Measurements from ENCODE around the gene EHMT1. TPM values are rescaled to one million over a fixed set of nuclear protein-coding genes. Genes with fewer than 3 reads are reported as not detected.
A peak's percentile ranks its signal among the peaks of the same experiment; 100 is the strongest.
"Not testable (repeated sequence)": the region's sequence is repeated elsewhere in the genome, so short reads cannot be mapped to it uniquely, and the experiment has no call there.

EHMT1 gene
- total and polyA plus RNA-seq, 4 experiments from 2014 or later, result 6.7 to 118 (median 67.5) TPM

DNA sequence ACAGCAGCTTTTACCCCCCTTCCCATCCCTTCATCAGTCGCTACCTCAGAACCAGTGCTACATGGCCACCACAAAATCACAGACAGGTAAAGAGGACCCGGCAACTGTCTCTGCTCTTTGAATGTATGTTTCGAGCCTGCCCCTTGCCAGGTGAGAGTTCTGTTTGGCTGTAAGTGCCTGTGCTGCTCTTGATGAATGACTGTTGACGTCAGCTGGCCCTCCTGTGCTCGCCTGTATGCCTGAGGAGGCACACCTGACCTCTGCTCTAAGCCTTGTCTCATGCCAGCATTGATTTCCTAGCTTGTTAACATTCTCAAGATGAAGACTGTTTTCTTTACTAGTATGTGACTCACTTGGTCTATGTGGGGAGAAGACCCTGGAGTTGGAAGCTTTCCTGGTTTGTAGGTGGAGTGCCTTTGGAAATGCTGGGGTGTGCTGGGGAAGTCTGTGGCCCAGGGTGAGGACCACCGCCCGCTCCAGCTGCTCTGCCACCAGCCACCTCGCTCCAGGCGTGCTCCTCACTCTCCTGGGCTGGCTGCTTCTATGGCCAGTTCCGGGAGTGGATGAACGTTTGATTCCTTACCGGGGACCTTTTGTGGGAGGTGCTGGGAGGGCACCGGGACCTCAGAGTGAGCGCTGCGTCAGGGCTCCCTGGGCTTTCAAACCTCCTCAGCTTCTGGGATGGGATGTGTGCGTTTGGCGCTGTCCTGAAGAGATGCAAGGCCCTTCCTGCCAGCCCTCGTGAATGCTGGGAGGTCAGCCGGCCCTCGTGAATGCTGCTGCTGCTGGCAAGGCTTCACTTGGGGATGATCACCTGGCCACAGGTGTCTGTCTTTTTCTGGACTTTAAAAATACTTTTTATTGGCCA, 109.9 kb downstream of the EHMT1 start:
- intact Hi-C loops (cut with micrococcal nuclease), result no loop called here
- peak overlapping the region in 1 of 7 donors; percentile 29 for H3K27ac Mint-ChIP-seq
- DNase-seq, result no peak
- H3K27ac ChIP-seq (ENCODE audit: low read depth, low read length), result no peak overlapping the region
- H3K36me3 ChIP-seq (ENCODE audit: insufficient read depth, low read length), result peaks cover 33% of the 10 kb centered on the region
- H3K4me1 Mint-ChIP-seq, result peaks cover 34 to 51% (median 48%) of the 10 kb centered on the region in 4 donors
- no peak overlapping the region for H3K4me3 ChIP-seq (ENCODE audit: low read length in 2 of 2)
- no peaks in the 10 kb centered on the region for H3K27me3 ChIP-seq (ENCODE audit: insufficient read depth, low read length)
- no peak overlapping the region for H3K4me3 Mint-ChIP-seq
- H3K27me3 Mint-ChIP-seq, result no peaks in the 10 kb centered on the region
- POLR2A ChIA-PET (ENCODE audit: partially characterized antibody), result no interaction called here
- H3K9me3 Mint-ChIP-seq, result peaks cover 0 to 15% (median 4%) of the 10 kb centered on the region in 8 donors
- H3K9me3 ChIP-seq (ENCODE audit: control insufficient read depth in 1 of 2, low read length in 2 of 2), result no peaks in the 10 kb centered on the region
- peaks cover 19% of the 10 kb centered on the region for H3K4me1 ChIP-seq (ENCODE audit: insufficient read depth, low read length)
- H3K36me3 Mint-ChIP-seq, result peaks cover 62 to 82% of the 10 kb centered on the region in 2 donors
- CTCF ChIA-PET (ENCODE audit: partially characterized antibody), result interaction anchor here (0.8 kb wide), 1 partner anchor 56 kb away, joined by 3 read pairs; no protein-coding TSS in a partner anchor

DNA sequence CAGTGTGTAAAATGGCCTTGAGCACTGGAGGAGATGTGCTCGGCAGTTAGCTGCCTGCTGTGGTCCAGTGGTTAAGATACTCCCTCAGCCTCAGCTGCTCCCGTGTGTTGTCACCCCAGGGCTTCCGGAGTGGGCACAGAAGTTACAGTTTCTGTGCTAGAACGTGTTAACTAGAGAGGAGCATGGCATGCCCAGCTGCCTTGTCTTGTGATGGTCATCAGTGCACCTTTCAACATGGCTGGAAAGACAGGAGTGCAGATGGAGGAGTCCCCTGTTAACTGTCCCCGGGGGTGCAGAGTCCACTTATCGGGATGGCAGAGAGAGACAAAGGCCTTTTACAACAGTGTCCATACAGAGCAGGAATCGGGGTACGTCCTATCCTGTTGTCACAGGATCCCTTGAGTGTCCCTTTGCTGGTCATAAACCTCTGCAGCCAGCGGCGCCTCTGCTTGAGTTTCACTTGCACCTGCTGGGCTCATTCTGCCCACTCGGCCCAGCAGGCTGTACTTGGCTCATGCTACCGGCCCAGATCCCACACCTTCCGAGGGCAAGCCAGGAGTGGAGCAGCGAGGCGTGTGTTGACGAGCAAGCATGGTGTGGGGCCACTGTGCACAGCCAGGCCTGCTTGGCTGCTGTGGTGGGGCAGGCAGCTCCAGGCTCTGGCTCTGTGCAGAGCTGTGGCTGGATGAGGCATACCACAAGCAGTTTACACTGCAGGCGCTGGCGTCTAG, 112.6 kb downstream of the EHMT1 start:
- peaks cover 33% of the 10 kb centered on the region for H3K36me3 ChIP-seq (ENCODE audit: insufficient read depth, low read length)
- no peaks in the 10 kb centered on the region for H3K27me3 ChIP-seq (ENCODE audit: insufficient read depth, low read length)
- intact Hi-C loops (cut with micrococcal nuclease), result no loop called here
- no peak for DNase-seq
- ChIA-PET CTCF (ENCODE audit: partially characterized antibody) (no interaction called here), POLR2A (ENCODE audit: partially characterized antibody) (no interaction called here)
- H3K36me3 Mint-ChIP-seq, result peaks cover 63 to 81% of the 10 kb centered on the region in 2 donors
- H3K27ac ChIP-seq (ENCODE audit: low read depth, low read length), result no peak overlapping the region
- no peaks in the 10 kb centered on the region for H3K4me1 ChIP-seq (ENCODE audit: insufficient read depth, low read length)
- peak overlapping the region in 1 of 8 donors; percentile 15 for H3K4me3 Mint-ChIP-seq
- H3K27me3 Mint-ChIP-seq, result no peaks in the 10 kb centered on the region
- H3K9me3 ChIP-seq (ENCODE audit: control insufficient read depth in 1 of 2, low read length in 2 of 2), result peaks cover 0 to 3% of the 10 kb centered on the region in 2 donors
- H3K4me3 ChIP-seq (ENCODE audit: low read length in 2 of 2), result no peak overlapping the region
- peaks cover 18 to 38% (median 27%) of the 10 kb centered on the region in 4 donors for H3K4me1 Mint-ChIP-seq
- peak overlapping the region in 1 of 7 donors; percentile 31 for H3K27ac Mint-ChIP-seq
- peaks cover 0 to 18% (median 14%) of the 10 kb centered on the region in 8 donors for H3K9me3 Mint-ChIP-seq

DNA sequence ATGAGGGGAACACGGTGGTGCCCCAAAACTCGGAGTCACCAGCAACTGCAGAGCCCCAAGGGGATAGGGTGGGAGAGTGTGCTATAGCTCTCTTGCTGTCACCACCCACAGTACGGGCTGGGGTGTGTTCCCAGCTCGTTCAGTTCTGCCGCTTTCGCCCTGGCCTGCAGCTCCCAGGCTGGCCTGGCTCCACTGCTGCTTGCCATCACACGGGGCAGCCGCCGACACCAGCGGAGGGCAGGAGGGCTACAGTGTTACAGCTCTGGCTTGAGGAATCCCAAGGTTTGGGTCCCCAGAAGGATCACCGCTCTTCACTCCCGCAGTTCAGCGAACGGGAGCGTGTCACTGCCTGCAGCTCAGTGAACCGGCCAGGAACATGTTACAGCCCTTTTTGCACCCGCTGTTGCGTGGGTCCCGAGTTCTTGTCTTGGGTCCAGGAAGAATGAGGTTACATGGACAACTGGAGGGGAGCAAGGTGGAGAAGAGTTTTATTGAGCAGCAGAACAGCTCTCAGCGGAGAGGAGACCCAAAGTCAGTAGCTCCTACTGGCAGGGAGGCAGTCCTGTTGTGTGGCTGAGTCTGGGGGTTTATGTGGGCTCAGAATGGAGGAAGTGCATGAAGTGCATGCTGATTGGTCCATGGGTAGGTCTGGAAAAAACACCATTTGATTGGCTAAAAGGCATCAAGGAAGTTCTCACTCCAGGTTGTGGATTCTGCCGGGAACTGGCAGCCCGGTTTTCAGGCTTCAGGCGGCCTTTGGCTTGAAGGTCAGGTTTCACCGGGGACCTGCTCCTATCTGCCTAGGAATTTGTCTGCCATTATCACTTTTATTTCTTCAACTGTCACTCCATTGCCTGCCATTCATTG, 113.4 kb downstream of the EHMT1 start:
- CTCF ChIA-PET (ENCODE audit: partially characterized antibody), result no interaction called here
- Mint-ChIP-seq H3K4me3 (no peak overlapping the region), H3K4me1 (peaks cover 13 to 33% (median 21%) of the 10 kb centered on the region in 4 donors), H3K9me3 (peaks cover 0 to 18% (median 14%) of the 10 kb centered on the region in 8 donors), H3K27ac (peak overlapping the region in 3 of 7 donors; percentile 30 to 67 (median 41)), H3K27me3 (no peaks in the 10 kb centered on the region), H3K36me3 (peaks cover 57 to 75% of the 10 kb centered on the region in 2 donors)
- Histone ChIP-seq H3K9me3 (ENCODE audit: control insufficient read depth in 1 of 2, low read length in 2 of 2) (peaks cover 0 to 3% of the 10 kb centered on the region in 2 donors), H3K27ac (ENCODE audit: low read depth, low read length) (no peak overlapping the region), H3K4me3 (ENCODE audit: low read length in 2 of 2) (no peak overlapping the region), H3K27me3 (ENCODE audit: insufficient read depth, low read length) (no peaks in the 10 kb centered on the region), H3K36me3 (ENCODE audit: insufficient read depth, low read length) (peaks cover 27% of the 10 kb centered on the region), H3K4me1 (ENCODE audit: insufficient read depth, low read length) (no peaks in the 10 kb centered on the region)
- POLR2A ChIA-PET (ENCODE audit: partially characterized antibody), result no interaction called here
- DNase-seq, result no peak
- intact Hi-C loops (cut with micrococcal nuclease), result no loop called here

DNA sequence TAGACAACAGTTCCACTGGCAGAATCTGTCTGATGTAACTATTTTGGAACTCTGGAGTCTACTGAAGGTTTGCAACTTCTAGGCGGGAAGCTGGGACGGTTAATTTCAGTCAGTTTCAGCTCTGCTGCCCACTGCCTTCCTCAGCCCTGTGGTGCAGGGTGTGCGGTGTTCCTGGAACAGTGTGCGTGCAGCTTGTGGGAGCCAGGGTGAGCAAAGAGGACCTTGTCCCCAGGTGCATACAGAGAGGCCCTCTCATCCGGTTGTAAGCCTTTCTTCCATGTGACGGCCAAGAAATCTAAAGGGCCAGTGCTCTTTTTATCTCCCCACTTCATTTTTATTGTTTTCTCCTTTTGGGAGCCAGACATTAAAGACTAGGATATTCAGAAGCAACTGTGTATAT, 114.6 kb downstream of the EHMT1 start:
- Mint-ChIP-seq H3K4me1 (peaks cover 7 to 25% (median 15%) of the 10 kb centered on the region in 4 donors), H3K27ac (no peak overlapping the region), H3K36me3 (peaks cover 52 to 69% of the 10 kb centered on the region in 2 donors), H3K27me3 (no peaks in the 10 kb centered on the region), H3K9me3 (peaks cover 0 to 18% (median 14%) of the 10 kb centered on the region in 8 donors), H3K4me3 (peak overlapping the region in 1 of 8 donors; percentile 7)
- intact Hi-C loops (cut with micrococcal nuclease), result no loop called here
- no peak for DNase-seq
- Histone ChIP-seq H3K4me3 (ENCODE audit: low read length in 2 of 2) (no peak overlapping the region), H3K9me3 (ENCODE audit: control insufficient read depth in 1 of 2, low read length in 2 of 2) (peaks cover 0 to 3% of the 10 kb centered on the region in 2 donors), H3K36me3 (ENCODE audit: insufficient read depth, low read length) (peaks cover 25% of the 10 kb centered on the region), H3K27ac (ENCODE audit: low read depth, low read length) (no peak overlapping the region), H3K27me3 (ENCODE audit: insufficient read depth, low read length) (no peaks in the 10 kb centered on the region), H3K4me1 (ENCODE audit: insufficient read depth, low read length) (no peaks in the 10 kb centered on the region)
- ChIA-PET CTCF (ENCODE audit: partially characterized antibody) (no interaction called here), POLR2A (ENCODE audit: partially characterized antibody) (no interaction called here)

DNA sequence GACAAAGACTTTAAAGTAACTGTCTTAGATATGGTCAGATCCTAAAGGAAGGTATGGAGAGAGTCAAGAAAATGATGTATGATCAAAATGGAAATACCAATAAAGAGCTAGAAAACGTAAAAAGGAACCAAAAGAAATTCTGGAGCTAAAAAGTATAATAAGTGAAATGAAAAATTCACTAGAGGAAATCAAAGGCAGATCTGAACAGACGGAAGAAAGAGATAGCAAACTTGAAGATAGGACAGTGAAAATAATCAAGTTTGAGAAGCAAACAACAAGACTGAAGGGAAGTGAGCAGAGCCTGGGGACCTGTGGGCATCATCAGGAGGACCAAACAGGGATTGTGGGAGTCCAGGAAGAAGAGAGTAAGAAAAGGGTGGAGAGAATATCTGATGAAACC, 115.4 kb downstream of the EHMT1 start:
- H3K27ac ChIP-seq (ENCODE audit: low read depth, low read length), result no peak overlapping the region
- H3K4me1 ChIP-seq (ENCODE audit: insufficient read depth, low read length), result no peaks in the 10 kb centered on the region
- Mint-ChIP-seq H3K27ac (peak overlapping the region in 2 of 7 donors; percentile 2 to 87), H3K4me1 (peaks cover 7 to 25% (median 15%) of the 10 kb centered on the region in 4 donors), H3K27me3 (no peaks in the 10 kb centered on the region), H3K9me3 (peaks cover 0 to 18% (median 14%) of the 10 kb centered on the region in 8 donors), H3K36me3 (peaks cover 50 to 69% of the 10 kb centered on the region in 2 donors), H3K4me3 (peak overlapping the region in 1 of 8 donors; percentile 49)
- intact Hi-C loops (cut with micrococcal nuclease), result no loop called here
- H3K36me3 ChIP-seq (ENCODE audit: insufficient read depth, low read length), result peaks cover 20% of the 10 kb centered on the region
- ChIA-PET CTCF (ENCODE audit: partially characterized antibody) (no interaction called here), POLR2A (ENCODE audit: partially characterized antibody) (no interaction called here)
- no peaks in the 10 kb centered on the region for H3K27me3 ChIP-seq (ENCODE audit: insufficient read depth, low read length)
- no peak for DNase-seq
- no peak overlapping the region for H3K4me3 ChIP-seq (ENCODE audit: low read length in 2 of 2)
- H3K9me3 ChIP-seq (ENCODE audit: control insufficient read depth in 1 of 2, low read length in 2 of 2), result peaks cover 0 to 3% of the 10 kb centered on the region in 2 donors

DNA sequence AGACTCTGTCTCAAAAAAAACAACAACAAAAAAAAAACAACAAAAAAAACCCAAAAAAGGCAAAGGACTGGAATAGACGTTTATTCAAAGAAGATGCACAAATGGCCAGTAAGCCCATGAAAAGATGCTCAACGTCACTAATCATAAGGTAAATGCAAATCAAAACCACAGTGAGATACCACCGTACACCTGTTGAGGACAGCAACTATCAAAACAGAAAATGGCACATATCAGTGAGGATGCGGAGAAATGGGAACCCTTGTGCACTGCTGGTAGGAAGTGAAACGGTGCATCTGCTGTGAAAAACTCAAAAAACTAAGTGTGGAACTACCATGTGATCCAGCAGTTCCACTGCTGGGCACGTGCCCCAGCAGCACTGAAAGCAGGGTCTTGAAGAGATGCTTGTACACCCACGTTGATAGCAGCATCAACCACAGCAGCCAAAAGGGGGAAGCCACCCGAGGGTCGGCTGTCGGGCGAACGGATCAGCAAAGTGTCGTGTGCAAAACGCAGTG, 119.4 kb downstream of the EHMT1 start:
- H3K9me3 ChIP-seq (ENCODE audit: control insufficient read depth in 1 of 2, low read length in 2 of 2); intact Hi-C loops (cut with micrococcal nuclease); H3K4me1 ChIP-seq (ENCODE audit: insufficient read depth, low read length); POLR2A ChIA-PET (ENCODE audit: partially characterized antibody); CTCF ChIA-PET (ENCODE audit: partially characterized antibody); H3K4me3 ChIP-seq (ENCODE audit: low read length in 2 of 2); H3K4me3 Mint-ChIP-seq; DNase-seq; H3K27me3 Mint-ChIP-seq; H3K36me3 ChIP-seq (ENCODE audit: insufficient read depth, low read length); H3K27ac ChIP-seq (ENCODE audit: low read depth, low read length); H3K27me3 ChIP-seq (ENCODE audit: insufficient read depth, low read length): not testable (repeated sequence)
- peaks cover 4 to 17% (median 12%) of the 10 kb centered on the region in 4 donors for H3K4me1 Mint-ChIP-seq
- H3K9me3 Mint-ChIP-seq, result peaks cover 0 to 18% (median 13%) of the 10 kb centered on the region in 8 donors
- H3K36me3 Mint-ChIP-seq, result peaks cover 42 to 44% of the 10 kb centered on the region in 2 donors
- peak overlapping the region in 1 of 7 donors; percentile 48 for H3K27ac Mint-ChIP-seq

Data from CD4-positive, alpha-beta memory T cell (primary cell).